ENCODE data around the gene INHBB. TPM values are rescaled to one million over a fixed set of nuclear protein-coding genes. Genes with fewer than 3 reads are reported as not detected.

Gene INHBB
- total RNA-seq, 2 experiments from 2014 or later, result not detected

DNA sequence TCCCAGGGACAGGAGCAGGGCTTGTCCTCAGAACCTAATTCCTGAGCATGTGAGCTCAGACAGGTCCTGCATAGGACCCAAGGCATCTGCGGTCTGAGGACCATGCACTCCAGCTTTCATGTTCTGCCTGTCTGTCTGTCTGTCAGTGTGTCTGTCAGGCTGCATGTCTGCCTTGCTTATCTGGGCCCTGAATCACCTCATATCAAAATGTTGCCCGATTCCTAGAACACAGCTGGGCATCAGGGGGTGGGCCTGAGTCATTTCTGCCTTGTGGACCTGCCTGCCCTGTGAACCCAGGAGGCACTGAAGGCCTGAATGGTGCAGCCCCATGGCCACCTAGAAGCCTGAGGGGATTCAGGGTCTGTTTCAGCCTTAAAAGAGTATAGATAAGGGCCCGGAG is 22.1 kb downstream of the INHBB start:
- Mint-ChIP-seq H3K4me3 (no peak overlapping the region), H3K27me3 (ENCODE audit: low read depth) (no peaks in the 10 kb centered on the region), H3K4me1 (ENCODE audit: low read depth) (no peaks in the 10 kb centered on the region), H3K36me3 (ENCODE audit: low read depth) (no peaks in the 10 kb centered on the region), H3K9me3 (no peaks in the 10 kb centered on the region), H3K27ac (no peak overlapping the region)
- DNase-seq, result no peak
- CTCF ChIA-PET, result no interaction called here
- intact Hi-C loops (cut with micrococcal nuclease), result no loop called here

DNA sequence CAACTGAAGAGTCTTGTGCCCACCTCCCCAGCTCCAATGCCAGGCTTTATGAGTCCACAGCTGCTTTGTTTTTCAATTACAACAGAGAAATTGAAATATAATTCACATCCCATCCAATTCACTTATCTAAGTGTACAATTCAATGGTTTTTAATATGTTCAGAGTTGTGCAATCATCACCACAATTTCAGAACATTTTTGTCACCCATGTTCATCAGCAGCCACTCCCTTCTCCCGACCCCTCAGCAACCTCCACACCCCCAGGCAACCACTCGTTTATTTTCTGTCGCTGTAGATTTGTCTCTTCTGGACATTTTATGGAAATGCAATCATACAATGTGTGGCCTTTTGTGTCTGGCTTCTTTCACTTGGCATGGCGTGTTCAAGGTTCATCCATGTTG is 23.3 kb downstream of the INHBB start:
- DNase-seq, result no peak
- CTCF ChIA-PET, result no interaction called here
- Mint-ChIP-seq H3K36me3 (ENCODE audit: low read depth) (no peaks in the 10 kb centered on the region), H3K9me3 (no peaks in the 10 kb centered on the region), H3K27ac (no peak overlapping the region), H3K27me3 (ENCODE audit: low read depth) (no peaks in the 10 kb centered on the region), H3K4me1 (ENCODE audit: low read depth) (no peaks in the 10 kb centered on the region), H3K4me3 (no peak overlapping the region)
- intact Hi-C loops (cut with micrococcal nuclease), result no loop called here

GRCh38 chr2:120371969-120372625 is 26.2 kb downstream of the INHBB start:
- no peak overlapping the region for H3K27ac Mint-ChIP-seq
- DNase-seq, result no peak
- intact Hi-C loops (cut with micrococcal nuclease), result no loop called here
- CTCF ChIA-PET, result no interaction called here
- no peaks in the 10 kb centered on the region for H3K36me3 Mint-ChIP-seq (ENCODE audit: low read depth)
- H3K4me3 Mint-ChIP-seq, result no peak overlapping the region
- H3K4me1 Mint-ChIP-seq (ENCODE audit: low read depth), result no peaks in the 10 kb centered on the region
- H3K9me3 Mint-ChIP-seq, result no peaks in the 10 kb centered on the region
- no peaks in the 10 kb centered on the region for H3K27me3 Mint-ChIP-seq (ENCODE audit: low read depth)

- H3K4me3 Mint-ChIP-seq, result no peak overlapping the region
- no peaks in the 10 kb centered on the region for H3K9me3 Mint-ChIP-seq
- H3K27ac Mint-ChIP-seq, result no peak overlapping the region
- CTCF ChIA-PET, result no interaction called here
- DNase-seq, result no peak
- intact Hi-C loops (cut with micrococcal nuclease), result no loop called here
- H3K36me3 Mint-ChIP-seq (ENCODE audit: low read depth), result no peaks in the 10 kb centered on the region
- peaks cover 2% of the 10 kb centered on the region for H3K27me3 Mint-ChIP-seq (ENCODE audit: low read depth)
- no peaks in the 10 kb centered on the region for H3K4me1 Mint-ChIP-seq (ENCODE audit: low read depth)
Observed at GRCh38 chr2:120372816-120373215, 26.9 kb downstream of the INHBB start.

DNA sequence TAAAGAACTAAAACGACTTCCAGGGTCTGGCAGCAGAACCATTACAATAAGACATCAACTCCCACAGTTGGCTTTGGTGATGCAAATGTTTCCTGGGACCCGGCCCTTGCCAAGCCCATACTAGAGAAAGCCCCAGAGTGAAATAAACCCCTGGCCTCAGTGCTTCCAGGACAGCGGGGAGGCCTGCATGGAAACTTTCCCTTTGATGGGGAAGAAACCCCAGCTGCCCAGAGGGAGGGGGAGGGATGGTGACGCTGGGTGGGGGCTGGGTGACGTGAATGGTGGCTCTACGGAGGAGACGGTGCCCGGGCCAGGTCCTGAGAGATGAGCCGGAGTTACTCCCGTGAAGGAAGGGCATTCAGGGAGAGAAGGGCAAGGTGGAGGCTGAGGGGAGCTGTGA is 27.5 kb downstream of the INHBB start:
- no peaks in the 10 kb centered on the region for H3K36me3 Mint-ChIP-seq (ENCODE audit: low read depth)
- no peak overlapping the region for H3K4me3 Mint-ChIP-seq
- H3K9me3 Mint-ChIP-seq, result no peaks in the 10 kb centered on the region
- H3K27me3 Mint-ChIP-seq (ENCODE audit: low read depth), result peaks cover 2% of the 10 kb centered on the region
- no peaks in the 10 kb centered on the region for H3K4me1 Mint-ChIP-seq (ENCODE audit: low read depth)
- CTCF ChIA-PET, result no interaction called here
- intact Hi-C loops (cut with micrococcal nuclease), result no loop called here
- no peak overlapping the region for H3K27ac Mint-ChIP-seq
- DNase-seq, result no peak

- intact Hi-C loops (cut with micrococcal nuclease), result no loop called here
- DNase-seq, result no peak
- no peaks in the 10 kb centered on the region for H3K36me3 Mint-ChIP-seq (ENCODE audit: low read depth)
Observed at GRCh38 chr2:120374821-120375220, 28.9 kb downstream of the INHBB start.

DNA sequence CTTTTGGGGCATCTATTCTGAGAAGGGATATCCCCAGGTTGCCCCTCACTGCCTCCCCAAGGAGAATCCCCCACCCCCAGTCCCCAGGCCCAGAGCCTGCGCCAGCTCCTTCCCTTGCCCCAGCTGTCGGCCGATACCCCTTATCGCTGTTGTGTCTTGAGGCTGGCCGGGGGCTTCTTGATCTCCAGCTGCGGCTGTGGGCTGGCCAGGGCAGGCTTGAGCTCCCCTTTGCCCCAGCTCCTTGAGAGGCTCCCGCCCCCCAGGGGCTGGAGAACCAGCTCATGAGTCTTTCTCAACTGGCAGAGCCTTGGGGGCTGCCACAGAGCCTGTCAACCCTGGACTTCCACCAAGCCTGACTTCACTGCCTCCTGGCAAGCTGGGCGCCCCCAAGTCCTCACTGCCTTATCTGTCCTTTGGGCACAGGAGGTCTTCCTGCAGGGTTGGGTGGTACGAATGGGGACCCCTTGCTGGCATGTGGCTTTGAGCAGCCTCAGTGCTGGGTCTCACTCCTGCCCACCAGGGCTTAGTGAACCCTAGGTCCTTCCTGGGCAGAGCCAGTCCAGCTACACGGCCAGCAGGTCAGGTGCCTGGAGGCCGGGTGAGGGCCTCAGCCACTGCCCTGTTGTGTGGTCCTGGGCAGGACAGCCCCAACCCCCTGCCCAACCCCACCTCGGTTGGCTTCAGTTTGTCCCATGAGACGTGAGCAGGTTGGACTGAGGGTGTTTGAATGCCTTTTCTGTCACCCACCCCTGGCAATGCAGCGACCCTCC is 29.5 kb downstream of the INHBB start:
- Mint-ChIP-seq H3K27ac (no peak overlapping the region), H3K36me3 (ENCODE audit: low read depth) (no peaks in the 10 kb centered on the region), H3K4me3 (no peak overlapping the region), H3K4me1 (ENCODE audit: low read depth) (no peaks in the 10 kb centered on the region), H3K27me3 (ENCODE audit: low read depth) (peaks cover 2% of the 10 kb centered on the region), H3K9me3 (no peaks in the 10 kb centered on the region)
- intact Hi-C loops (cut with micrococcal nuclease), result no loop called here
- DNase-seq, result no peak
- CTCF ChIA-PET, result no interaction called here

More at GRCh38 chr2:120374821-120375220, 28.9 kb downstream of the INHBB start:
- no peak overlapping the region for H3K4me3 Mint-ChIP-seq
- no peaks in the 10 kb centered on the region for H3K9me3 Mint-ChIP-seq
- CTCF ChIA-PET, result no interaction called here
- no peaks in the 10 kb centered on the region for H3K4me1 Mint-ChIP-seq (ENCODE audit: low read depth)
- no peak overlapping the region for H3K27ac Mint-ChIP-seq
- H3K27me3 Mint-ChIP-seq (ENCODE audit: low read depth), result peaks cover 2% of the 10 kb centered on the region

DNA sequence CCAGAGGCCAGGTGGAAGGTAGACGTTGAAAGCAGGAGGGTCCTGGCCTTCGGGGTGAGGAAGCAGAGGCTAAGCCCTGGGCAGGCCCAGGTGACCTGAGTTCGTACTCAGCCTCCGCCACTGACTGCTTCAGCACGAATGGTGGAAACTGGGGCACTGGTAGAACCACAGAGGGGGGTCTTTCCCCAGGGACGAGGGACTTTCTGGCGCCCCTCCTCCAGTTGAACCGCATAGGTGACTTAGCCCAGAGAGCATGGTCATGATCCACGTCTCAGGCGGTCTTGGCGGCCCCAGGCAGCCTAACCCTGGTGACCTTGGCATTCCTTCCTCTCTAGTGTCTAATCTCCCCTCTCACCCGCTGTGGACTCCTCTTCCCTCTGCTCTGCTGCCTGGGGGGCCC is 30.2 kb downstream of the INHBB start:
- H3K4me3 Mint-ChIP-seq, result no peak overlapping the region
- intact Hi-C loops (cut with micrococcal nuclease), result no loop called here
- H3K4me1 Mint-ChIP-seq (ENCODE audit: low read depth), result no peaks in the 10 kb centered on the region
- CTCF ChIA-PET, result no interaction called here
- H3K27ac Mint-ChIP-seq, result no peak overlapping the region
- no peak for DNase-seq
- H3K36me3 Mint-ChIP-seq (ENCODE audit: low read depth), result no peaks in the 10 kb centered on the region
- peaks cover 4% of the 10 kb centered on the region for H3K27me3 Mint-ChIP-seq (ENCODE audit: low read depth)
- H3K9me3 Mint-ChIP-seq, result no peaks in the 10 kb centered on the region

DNA sequence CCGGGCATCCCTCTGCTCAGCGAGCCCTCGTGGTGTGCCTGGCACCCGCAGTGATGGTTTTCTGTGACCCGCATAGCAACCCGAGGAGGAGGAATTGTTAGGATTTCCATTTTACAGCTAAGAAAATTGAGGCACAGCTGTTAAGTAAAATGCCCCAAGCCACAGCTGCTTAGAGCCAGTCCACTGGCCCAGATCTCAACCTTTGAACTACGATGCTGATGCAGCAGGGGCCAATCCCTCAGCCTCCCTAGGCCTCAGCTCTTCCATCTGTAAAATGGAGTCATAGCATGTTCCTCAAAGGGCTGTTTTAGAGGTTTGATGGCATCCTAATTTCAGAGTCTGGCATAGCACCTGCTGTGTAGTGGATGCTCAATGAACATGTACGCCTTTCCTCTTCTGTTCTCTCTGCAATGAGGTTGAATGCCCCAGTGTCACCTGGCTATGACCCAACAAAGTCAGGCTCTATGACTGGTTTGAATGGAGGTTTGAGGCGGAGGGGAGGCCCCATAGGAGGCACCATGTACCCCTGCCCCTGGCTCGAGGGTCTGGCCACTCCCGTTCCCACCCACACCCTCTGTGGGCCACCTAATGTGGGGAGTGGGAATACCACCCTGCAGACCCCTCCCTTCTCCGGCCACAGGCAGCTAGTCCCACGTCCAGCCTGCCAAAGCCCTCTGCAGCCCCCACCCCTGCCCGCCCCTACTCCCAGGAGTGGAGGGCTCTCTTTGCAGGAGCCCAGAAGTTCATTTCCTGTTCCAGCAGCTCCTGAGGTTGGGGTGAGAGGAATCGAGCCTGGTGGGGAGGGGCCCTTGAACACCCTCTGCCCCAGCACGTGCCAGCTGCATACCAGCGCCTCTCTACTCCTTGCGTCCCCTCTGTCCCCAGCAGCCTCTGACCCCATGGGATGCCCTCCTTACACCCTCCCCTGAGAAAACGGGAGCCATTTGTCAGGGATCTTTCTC is 31.0 kb downstream of the INHBB start:
- Mint-ChIP-seq H3K9me3 (no peaks in the 10 kb centered on the region), H3K27me3 (ENCODE audit: low read depth) (peaks cover 4% of the 10 kb centered on the region), H3K36me3 (ENCODE audit: low read depth) (no peaks in the 10 kb centered on the region), H3K4me1 (ENCODE audit: low read depth) (no peaks in the 10 kb centered on the region), H3K27ac (no peak overlapping the region), H3K4me3 (no peak overlapping the region)
- CTCF ChIA-PET, result no interaction called here
- DNase-seq, result no peak
- intact Hi-C loops (cut with micrococcal nuclease), result no loop called here

DNA sequence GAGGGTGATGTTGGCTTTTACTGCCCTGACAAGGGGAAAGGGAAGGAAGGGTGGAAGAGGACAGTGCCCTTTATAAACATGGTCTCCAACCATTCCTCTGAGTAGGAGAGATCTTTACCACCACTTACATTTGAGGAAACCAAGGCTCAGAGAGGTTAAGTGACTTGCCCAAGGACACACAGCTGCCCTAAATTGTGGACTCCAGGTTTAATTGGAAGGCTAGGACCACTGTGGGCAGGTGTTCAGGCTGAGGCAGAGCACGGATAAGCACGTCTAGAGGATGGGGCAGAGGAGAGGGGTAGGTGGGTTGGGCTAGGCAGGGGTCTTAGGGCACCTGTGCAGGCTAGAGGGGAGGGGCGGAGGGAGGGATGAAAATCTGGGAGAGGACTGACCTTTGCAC is 32.7 kb downstream of the INHBB start:
- DNase-seq, result no peak
- intact Hi-C loops (cut with micrococcal nuclease), result no loop called here
- no peak overlapping the region for H3K27ac Mint-ChIP-seq
- no peak overlapping the region for H3K4me3 Mint-ChIP-seq
- H3K36me3 Mint-ChIP-seq (ENCODE audit: low read depth), result no peaks in the 10 kb centered on the region
- no peaks in the 10 kb centered on the region for H3K4me1 Mint-ChIP-seq (ENCODE audit: low read depth)
- H3K27me3 Mint-ChIP-seq (ENCODE audit: low read depth), result peaks cover 4% of the 10 kb centered on the region
- CTCF ChIA-PET, result no interaction called here
- no peaks in the 10 kb centered on the region for H3K9me3 Mint-ChIP-seq

GRCh38 chr2:120379916-120380893 is 34.3 kb downstream of the INHBB start:
- intact Hi-C loops (cut with micrococcal nuclease), result no loop called here
- no peak for DNase-seq
- CTCF ChIA-PET, result no interaction called here
- no peaks in the 10 kb centered on the region for H3K9me3 Mint-ChIP-seq
- no peaks in the 10 kb centered on the region for H3K4me1 Mint-ChIP-seq (ENCODE audit: low read depth)
- H3K4me3 Mint-ChIP-seq, result no peak overlapping the region
- no peak overlapping the region for H3K27ac Mint-ChIP-seq
- no peaks in the 10 kb centered on the region for H3K36me3 Mint-ChIP-seq (ENCODE audit: low read depth)
- peaks cover 4% of the 10 kb centered on the region for H3K27me3 Mint-ChIP-seq (ENCODE audit: low read depth)

DNA sequence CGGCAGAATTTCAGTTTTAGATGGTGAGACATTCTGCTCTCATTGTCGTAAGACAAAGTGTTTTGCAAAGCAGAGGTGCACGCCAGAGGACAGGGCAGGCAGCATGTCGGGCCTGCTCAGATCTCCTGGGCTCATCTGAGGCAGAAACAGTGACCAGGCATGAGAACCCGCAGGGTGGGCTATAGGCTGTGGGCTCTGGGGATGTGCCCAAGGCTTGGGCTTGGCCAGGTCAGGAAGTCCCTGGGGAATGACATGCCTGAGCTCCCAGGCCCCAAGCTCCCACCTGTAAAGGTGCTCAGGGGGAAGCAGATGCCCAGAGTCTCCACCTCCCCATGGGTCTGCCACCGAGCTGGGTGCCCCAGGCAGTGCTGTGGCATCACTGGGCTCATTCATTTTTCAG is 35.3 kb downstream of the INHBB start:
- Mint-ChIP-seq H3K4me3 (no peak overlapping the region), H3K9me3 (no peaks in the 10 kb centered on the region), H3K27me3 (ENCODE audit: low read depth) (peaks cover 4% of the 10 kb centered on the region), H3K4me1 (ENCODE audit: low read depth) (no peaks in the 10 kb centered on the region), H3K36me3 (ENCODE audit: low read depth) (no peaks in the 10 kb centered on the region), H3K27ac (no peak overlapping the region)
- CTCF ChIA-PET, result no interaction called here
- intact Hi-C loops (cut with micrococcal nuclease), result no loop called here
- DNase-seq, result no peak
